Dendritic cell treated with granulocyte-macrophage colony-stimulating factor and Interleukin-4, amounts not matched to agents 40 ng/mL and 50 ng/mL, for 4 days (primary cell): Measurements from ENCODE around the gene SYCP2.

Source experiments
- H3K27ac Mint-ChIP-seq: one replicate; pipeline ENCODE4 v1.8.0; 2022; ENCODE audit warnings: mild to moderate bottlenecking, mixed read lengths
- H3K27me3 Mint-ChIP-seq: one replicate; pipeline ENCODE4 v1.8.0; 2022; ENCODE audit warnings: mild to moderate bottlenecking, mixed read lengths
- H3K36me3 Mint-ChIP-seq: one replicate; pipeline ENCODE4 v1.8.0; 2022; ENCODE audit warnings: low read depth, mixed read lengths
- H3K4me1 Mint-ChIP-seq: one replicate; pipeline ENCODE4 v1.8.0; 2022; ENCODE audit warnings: low read depth, mixed read lengths
- H3K4me3 Mint-ChIP-seq: one replicate; pipeline ENCODE4 v1.8.0; 2022; ENCODE audit warnings: mild to moderate bottlenecking, moderate library complexity, mixed read lengths
- H3K9me3 Mint-ChIP-seq: one replicate; pipeline ENCODE4 v1.8.0; 2022; ENCODE audit warnings: mixed read lengths
- intact Hi-C: fragments of 100-400 bp; cut with micrococcal nuclease; formaldehyde crosslinking; loops from one replicate; pipeline ENCODE4 v1.15.0; 2022

The SYCP2 gene

DNA sequence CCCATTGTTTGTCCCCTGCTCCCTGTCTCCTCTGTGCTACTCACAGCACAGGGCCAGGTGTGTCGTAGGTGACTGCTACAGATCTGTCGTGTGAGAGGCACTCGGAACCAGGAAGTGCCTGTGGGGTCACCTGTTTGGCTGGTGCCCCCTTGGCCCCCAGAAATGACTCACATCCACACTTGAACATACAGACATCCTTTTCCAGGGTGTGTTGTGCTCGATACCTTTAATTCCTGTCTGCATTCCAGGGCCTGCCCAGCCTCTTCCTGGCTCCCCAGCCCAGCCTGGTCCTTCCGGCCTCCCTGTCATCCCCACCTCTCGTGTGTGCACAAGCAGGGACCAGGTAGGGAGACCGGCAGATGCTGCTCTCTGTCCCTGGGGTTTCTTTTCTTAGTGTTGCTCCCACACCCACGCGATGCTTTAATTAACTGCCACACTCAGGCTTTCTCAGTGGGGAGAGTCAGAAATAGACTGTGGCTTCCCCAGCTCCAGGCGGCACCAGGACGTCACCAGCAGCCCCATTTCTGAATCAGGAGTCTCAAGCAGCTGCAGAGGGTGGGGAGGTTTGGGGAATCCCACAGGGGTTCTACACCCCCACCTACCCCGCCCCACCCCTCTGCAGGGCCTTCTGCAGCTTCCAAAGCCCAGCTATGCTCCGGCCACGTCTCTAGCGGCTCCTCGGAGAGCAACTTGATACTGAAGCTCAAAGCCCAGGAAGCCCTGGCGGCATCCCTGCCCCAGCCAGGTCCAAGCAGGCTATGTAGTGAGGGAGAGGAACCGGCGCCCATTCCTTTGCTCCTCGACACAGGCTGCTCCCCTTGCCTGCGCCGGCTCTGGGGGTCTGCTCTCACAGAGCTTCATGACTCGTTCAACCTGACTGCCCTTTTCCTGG lies 102.2 kb downstream of the SYCP2 start:
- Mint-ChIP-seq H3K27ac (no peak overlapping the region), H3K9me3 (no peaks in the 10 kb centered on the region), H3K4me3 (no peak overlapping the region), H3K27me3 (peaks cover 14% of the 10 kb centered on the region), H3K4me1 (peaks cover 14% of the 10 kb centered on the region), H3K36me3 (no peaks in the 10 kb centered on the region)
- intact Hi-C loops, result no loop called here

DNA sequence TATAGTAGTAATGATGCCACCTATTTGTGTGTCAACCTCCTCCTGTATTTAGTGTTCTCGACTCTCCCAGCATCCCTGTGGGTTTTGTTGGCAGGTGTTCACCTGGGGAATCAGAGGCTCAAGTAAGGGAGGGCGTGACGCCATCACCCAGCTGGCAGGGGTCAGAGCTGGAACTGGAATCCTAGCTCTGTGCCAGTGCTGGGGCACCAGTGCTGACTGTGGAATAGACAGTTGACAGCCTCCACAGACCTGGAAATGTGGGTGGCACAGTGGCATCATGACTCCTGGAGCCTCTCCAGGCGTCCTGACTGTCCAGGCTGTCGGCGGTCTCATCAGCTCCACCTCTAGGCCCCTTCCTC lies 102.8 kb downstream of the SYCP2 start:
- Mint-ChIP-seq H3K4me1 (peaks cover 7% of the 10 kb centered on the region), H3K36me3 (no peaks in the 10 kb centered on the region), H3K4me3 (no peak overlapping the region), H3K9me3 (no peaks in the 10 kb centered on the region), H3K27me3 (peaks cover 8% of the 10 kb centered on the region), H3K27ac (no peak overlapping the region)
- intact Hi-C loops, result no loop called here

DNA sequence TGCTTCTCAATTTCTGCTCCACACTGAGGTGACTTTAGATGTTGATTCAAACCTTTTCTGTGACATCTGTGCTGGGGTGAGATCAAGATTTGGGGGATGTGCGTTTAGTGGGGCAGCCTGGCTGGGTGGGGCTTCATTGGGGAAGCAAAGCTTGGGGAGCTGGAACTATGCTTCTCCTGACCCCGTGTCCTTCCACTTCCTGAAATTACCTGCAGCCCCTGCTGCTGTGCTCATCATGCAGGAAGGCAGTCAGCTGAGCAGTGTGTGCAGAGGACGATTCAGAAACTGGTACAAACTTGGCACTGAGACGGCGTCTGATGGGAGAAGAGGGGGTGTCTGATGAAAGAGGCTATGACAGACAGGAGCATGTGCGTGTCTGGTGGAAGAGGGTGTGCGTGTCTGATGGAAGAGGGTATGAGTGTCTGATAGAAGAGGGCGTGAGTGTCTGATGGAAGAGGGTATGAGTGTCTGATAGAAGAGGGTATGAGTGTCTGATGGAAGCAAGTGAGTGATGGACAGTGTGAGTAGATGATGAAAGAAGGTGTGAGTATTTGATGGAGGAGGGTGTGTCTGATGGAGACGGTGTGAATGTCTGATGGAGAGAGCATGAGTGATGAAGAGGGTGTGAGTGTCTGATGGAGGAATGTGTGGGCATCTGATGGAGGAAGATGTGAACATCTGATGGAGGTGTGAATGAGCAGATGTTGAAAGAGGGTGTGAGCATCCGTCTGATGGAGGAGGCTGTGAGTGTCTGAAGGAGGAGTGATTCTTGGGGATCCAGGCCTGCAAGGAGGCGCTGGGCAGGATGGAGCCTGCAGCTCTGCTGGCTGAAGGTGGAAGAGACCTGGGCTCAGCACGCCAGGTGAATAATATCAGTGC lies 103.4 kb downstream of the SYCP2 start:
- Mint-ChIP-seq H3K27ac (no peak overlapping the region), H3K4me1 (peaks cover 5% of the 10 kb centered on the region), H3K4me3 (no peak overlapping the region), H3K36me3 (no peaks in the 10 kb centered on the region), H3K27me3 (peaks cover 4% of the 10 kb centered on the region), H3K9me3 (no peaks in the 10 kb centered on the region)
- intact Hi-C loops, result no loop called here

DNA sequence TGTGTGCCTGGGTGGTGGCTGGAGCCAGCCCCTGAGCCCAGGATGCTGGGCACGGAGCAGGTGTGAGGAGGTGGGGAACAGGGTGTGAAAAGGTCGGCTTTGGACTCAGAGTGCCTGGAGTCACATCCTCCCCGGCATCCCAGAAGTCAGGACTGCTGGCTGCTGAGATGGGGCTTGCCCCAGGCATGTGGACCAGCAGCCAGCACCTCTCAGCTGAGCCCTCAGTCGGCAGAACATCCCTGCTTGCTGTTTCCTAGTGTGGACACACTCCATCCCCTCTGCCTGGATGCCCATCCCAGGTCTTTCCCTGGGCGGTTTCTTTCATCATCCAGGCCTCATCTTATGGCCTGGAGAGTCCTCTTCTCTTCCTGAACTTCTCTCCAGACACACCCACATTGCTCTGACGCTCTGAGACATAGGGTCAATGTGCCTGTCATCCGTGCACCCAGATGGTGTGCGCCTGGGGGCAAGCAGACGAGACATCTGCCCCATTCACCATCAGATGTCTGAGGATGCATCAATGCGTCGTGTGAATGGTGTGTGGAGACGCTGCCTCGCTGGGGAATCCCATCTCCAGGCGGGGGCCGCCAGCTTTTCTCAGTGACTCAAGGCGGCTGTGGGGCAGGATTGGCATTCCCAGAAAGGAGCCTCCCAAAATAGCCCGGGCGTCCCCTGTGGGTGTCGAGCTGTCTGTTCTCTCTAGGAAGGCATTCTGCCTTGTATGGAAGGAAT lies 104.2 kb downstream of the SYCP2 start:
- intact Hi-C loops, result no loop called here
- Mint-ChIP-seq H3K9me3 (no peaks in the 10 kb centered on the region), H3K27ac (no peak overlapping the region), H3K36me3 (no peaks in the 10 kb centered on the region), H3K4me1 (peaks cover 5% of the 10 kb centered on the region), H3K4me3 (no peak overlapping the region), H3K27me3 (peaks cover 4% of the 10 kb centered on the region)

DNA sequence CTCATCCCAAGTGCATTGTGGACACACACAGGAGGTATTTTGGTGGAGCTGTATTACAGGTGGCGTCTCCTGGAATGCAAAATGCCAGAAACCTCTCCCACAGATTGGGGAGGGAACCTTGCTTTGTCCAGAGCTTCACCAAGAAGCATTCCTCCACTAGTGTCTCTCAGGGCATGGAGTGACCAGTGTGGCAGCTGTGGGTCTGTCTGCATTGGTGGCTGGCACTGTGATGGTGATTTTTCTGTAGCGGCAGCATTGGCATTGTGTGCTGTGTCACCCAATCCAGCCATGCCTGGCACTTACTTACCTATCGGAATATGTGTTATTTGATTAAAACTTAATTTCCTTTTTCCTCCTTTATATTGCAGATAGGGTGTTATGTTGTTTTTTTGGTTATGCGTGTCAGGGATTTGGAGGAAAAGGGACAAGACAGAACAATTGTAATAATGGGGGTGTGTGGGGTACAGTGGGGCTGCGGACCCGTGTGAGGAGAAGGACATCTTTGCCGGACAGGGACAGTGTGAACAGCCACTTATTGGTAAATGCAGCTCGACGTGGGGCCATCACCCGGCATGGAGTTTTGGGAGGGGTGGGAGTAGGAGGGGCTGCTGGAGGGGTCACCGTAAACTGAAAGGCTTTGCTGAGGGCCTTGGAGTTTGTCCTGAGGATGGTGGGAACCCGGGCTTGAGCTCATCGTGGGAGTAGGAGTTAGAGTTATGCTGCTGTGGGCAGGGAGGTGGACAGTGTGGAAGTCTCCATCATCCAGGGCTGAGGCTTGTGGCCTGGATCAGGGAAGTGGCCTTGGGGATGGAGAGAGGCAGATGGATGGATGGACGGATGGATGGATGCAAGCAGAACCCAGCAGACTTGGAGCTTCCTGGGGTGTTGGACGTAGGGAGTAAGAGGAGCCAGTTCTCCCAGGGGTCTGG lies 105.0 kb downstream of the SYCP2 start:
- H3K9me3 Mint-ChIP-seq, result no peaks in the 10 kb centered on the region
- intact Hi-C loops, result no loop called here
- H3K27ac Mint-ChIP-seq, result no peak overlapping the region
- no peak overlapping the region for H3K4me3 Mint-ChIP-seq
- H3K27me3 Mint-ChIP-seq, result peaks cover 4% of the 10 kb centered on the region
- H3K4me1 Mint-ChIP-seq, result peaks cover 5% of the 10 kb centered on the region
- no peaks in the 10 kb centered on the region for H3K36me3 Mint-ChIP-seq

DNA sequence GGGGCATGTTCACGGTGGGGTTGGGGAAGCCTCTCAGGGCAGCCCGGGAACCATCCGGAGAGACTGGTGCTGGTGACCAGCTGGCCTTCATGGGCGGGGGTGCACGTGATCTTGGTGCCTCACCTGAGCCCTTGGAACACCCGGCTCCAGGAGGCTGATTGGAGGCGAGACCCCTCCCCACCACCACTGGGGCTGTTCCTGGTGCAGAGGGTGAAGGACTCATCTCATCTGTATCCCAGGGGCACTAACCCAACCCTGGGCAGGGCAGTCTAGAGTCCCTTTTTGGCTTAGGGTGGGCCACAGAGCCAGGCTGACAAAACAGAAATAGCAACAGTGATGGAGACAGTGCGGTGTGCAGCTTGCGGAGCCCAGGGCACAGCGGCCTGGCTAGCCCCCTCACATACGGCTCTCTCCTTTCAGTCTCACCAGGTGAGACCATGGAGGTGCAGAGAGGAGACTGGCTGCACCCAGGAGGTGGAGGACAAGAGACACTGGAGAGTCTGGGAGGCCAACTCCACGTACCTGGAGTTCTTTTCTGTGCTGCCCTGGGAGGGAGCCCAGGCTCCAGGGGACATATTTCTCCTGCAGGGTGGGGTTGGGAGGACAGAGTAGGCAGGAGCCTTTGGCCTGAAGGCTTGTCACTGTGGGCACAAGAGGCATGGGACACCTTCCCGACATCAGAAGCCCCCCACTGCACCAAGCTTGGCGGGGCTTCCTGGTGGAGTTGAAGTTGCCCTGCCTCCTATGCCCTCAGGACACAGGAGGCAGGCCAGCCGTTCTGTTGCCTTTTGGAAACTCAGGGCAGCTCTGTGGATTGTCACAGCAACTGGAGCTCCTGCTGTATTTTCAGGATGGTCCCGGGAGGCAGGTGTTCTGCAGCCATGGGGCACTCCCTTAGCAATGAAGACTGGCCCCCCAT lies 106.0 kb downstream of the SYCP2 start:
- Mint-ChIP-seq H3K27me3 (peaks cover 2% of the 10 kb centered on the region), H3K9me3 (no peaks in the 10 kb centered on the region), H3K36me3 (no peaks in the 10 kb centered on the region), H3K27ac (no peak overlapping the region), H3K4me1 (peaks cover 5% of the 10 kb centered on the region), H3K4me3 (no peak overlapping the region)
- intact Hi-C loops, result no loop called here

DNA sequence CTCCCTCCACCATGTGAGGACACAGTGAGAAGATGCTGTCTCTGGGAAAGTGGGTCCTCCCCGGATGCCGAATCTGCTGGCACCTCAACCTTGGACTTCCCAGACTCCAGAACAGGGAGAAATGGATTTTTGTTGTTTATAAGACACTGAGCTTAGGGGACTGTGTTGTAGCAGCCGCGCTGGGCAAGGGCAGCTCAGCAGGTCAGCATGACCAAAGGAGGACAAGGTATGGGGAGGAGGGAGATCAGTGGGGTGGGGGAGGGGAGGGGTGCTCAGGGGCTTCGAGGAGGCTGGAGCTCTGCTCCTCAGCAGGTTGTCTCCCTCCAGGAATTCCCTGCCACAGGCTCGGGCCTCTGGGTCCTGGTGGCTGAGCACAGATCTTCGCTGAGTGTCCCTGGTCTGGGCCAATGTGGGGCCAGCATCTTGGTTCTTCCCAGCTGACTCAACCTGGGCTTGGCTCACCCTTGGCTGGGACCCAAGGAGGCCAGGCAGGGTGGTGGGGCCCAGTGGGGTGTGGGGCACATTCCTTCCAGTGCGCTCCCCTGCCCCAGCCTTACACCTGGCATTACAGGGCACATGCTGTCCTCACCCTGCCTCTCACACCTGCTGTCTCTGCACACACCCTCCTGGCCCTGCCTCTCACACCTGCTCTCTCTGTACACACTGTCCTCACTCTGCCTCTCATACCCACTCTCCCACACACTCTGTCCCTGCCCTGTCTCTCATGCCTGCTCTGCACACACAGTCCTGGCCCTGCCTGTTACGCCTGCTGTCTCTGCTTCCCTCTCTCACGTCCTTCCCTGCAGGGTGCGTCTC lies 107.3 kb downstream of the SYCP2 start:
- Mint-ChIP-seq H3K9me3 (no peaks in the 10 kb centered on the region), H3K27ac (no peak overlapping the region), H3K36me3 (no peaks in the 10 kb centered on the region), H3K27me3 (peaks cover 2% of the 10 kb centered on the region), H3K4me3 (no peak overlapping the region), H3K4me1 (peaks cover 5% of the 10 kb centered on the region)
- intact Hi-C loops, result no loop called here

DNA sequence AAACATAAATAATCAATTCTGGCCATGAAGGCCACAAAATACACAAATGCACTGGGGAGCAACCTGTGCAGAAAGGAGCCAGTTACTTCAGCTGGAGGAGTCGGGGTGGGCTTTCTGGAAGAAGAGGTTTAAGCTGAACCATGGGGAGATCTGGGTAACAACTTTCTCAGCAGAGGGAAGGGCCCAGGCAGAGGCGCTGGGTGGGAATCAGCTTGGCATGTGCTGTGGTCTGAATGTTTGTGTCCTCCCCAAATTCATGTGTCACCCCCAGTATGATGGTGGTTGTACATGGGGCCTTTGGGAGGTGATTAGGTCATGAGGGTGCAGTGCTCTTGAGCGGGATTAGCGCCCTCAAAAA lies 107.9 kb downstream of the SYCP2 start:
- H3K36me3 Mint-ChIP-seq, result no peaks in the 10 kb centered on the region
- no peak overlapping the region for H3K4me3 Mint-ChIP-seq
- H3K27ac Mint-ChIP-seq, result no peak overlapping the region
- no peaks in the 10 kb centered on the region for H3K9me3 Mint-ChIP-seq
- intact Hi-C loops, result no loop called here
- H3K4me1 Mint-ChIP-seq, result peaks cover 5% of the 10 kb centered on the region
- peaks cover 2% of the 10 kb centered on the region for H3K27me3 Mint-ChIP-seq

DNA sequence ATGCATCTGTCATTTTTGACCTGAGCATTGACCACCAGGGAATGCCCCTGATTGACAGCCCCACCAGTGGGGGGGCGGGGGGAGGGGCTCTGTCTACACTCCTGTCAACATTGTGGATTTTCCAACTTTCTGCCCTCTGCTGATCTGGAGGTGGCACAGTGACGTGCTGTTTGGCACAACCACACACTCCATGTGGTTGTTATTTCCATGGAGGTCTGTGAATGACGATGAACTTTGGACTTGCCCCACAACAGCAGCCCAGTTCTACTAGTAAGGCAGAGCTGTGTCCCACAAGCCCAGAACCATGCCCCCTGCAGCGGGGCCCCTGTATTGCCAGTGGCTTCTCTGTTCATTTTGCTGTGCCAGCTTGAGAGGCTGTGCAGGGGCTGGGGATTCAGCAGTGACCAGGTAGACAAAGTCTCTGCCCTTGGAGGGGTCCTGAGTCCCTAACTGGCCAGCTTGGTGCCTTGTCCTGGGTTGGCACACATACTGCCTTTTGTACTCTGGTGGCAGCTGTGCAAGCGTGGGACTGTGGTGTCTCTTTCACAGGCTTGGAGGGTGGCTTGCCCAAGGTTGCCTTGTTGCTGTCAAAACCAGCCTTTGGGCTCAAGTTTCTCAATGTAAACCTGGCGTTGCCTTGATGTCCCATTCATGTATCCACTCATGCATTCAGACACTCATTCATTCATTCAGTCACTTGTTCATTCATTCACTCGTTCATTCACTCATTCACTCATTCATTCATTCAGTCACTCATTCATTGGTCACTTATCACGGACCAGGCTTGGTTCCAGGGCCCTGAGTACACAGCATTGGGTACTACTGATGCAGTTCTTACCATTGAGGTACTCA lies 108.5 kb downstream of the SYCP2 start:
- Mint-ChIP-seq H3K9me3 (no peaks in the 10 kb centered on the region), H3K4me1 (peaks cover 3% of the 10 kb centered on the region), H3K36me3 (no peaks in the 10 kb centered on the region), H3K4me3 (no peak overlapping the region), H3K27me3 (peaks cover 2% of the 10 kb centered on the region), H3K27ac (no peak overlapping the region)
- intact Hi-C loops, result no loop called here

DNA sequence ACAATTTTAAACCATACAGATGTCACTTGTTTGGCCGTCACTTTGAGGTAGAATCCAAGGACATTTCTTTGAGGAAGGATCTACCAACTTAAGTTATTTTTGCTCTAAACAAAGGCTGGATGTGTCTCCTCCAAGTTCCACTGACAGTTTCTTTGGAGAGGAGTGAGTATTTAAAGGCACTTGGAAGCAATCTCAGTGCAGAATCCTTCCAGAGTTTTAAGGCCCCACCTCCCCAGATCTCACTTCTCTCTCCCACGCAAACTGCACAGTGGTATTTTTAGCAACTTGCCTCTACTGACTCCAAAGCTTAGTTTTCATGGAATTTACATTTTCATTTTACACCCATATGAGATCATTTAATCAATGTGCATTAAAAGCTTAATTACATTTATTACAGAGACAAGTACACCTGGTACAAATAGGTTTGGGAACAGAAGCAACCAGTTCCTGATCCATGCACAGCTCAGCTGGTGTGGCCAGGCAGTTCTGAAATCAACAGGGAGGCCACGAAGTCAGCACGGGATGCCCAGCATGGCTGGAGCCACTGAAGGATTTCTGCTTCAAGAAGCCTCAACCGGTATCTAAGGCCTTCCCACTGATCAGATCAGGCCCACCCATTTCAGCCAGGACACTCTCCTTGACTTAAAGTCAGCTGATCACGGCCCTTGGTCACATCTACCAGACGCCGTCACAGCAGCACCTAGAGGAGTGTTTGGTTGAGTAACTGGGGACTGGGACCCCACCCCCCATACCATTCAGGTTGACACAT lies 109.8 kb downstream of the SYCP2 start:
- intact Hi-C loops, result no loop called here
- no peaks in the 10 kb centered on the region for H3K4me1 Mint-ChIP-seq
- H3K4me3 Mint-ChIP-seq, result no peak overlapping the region
- H3K27ac Mint-ChIP-seq, result no peak overlapping the region
- H3K27me3 Mint-ChIP-seq, result peaks cover under 1% of the 10 kb centered on the region
- H3K36me3 Mint-ChIP-seq, result no peaks in the 10 kb centered on the region
- no peaks in the 10 kb centered on the region for H3K9me3 Mint-ChIP-seq

DNA sequence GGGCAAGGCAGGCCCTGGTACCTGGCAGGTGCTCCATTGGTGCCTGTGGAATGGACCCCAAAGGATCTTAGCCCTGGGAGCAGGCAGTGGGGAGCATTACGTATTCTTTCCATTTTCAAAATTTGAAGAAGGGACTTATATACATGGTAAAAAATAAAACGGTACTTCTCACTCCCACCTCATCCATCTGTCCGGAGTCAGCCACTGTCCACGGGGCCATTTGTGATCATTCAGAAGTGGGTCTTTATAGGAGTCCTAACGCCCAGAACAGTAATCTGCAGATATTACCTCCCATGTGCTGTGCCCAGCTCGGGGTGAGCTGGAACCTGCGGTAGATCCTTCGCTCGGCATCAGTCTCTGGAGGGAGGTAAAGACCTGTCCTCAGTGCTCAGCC lies 110.4 kb downstream of the SYCP2 start:
- H3K9me3 Mint-ChIP-seq, result no peaks in the 10 kb centered on the region
- H3K36me3 Mint-ChIP-seq, result no peaks in the 10 kb centered on the region
- H3K4me1 Mint-ChIP-seq, result no peaks in the 10 kb centered on the region
- intact Hi-C loops, result no loop called here
- H3K27me3 Mint-ChIP-seq, result no peaks in the 10 kb centered on the region
- H3K4me3 Mint-ChIP-seq, result no peak overlapping the region
- H3K27ac Mint-ChIP-seq, result no peak overlapping the region
